Brain microvascular endothelial cell (primary cell): ENCODE data around the gene ULK2.
"Not testable (repeated sequence)": the region's sequence is repeated elsewhere in the genome, so short reads cannot be mapped to it uniquely, and the experiment has no call there.

Source experiments
- DNase-seq: peaks from one replicate; pipeline ENCODE4 v3.0.0-alpha.2; 2020
- H3K27ac ChIP-seq: fragments of 250-450 bp; sonication (Bioruptor Pico); 2 replicates; pipeline ENCODE4 v1.5.1; 2020; ENCODE audit warnings: mild to moderate bottlenecking, moderate library complexity
- H3K27me3 ChIP-seq: fragments of 250-450 bp; sonication (Bioruptor Pico); replicated peaks from 2 replicates; pipeline ENCODE4 v1.5.1; 2020; ENCODE audit warnings: mild to moderate bottlenecking
- H3K36me3 ChIP-seq: fragments of 250-450 bp; sonication (Bioruptor Pico); replicated peaks from 2 replicates; pipeline ENCODE4 v1.5.1; 2020; ENCODE audit warnings: mild to moderate bottlenecking
- H3K4me3 ChIP-seq: 2 replicates; pipeline ENCODE4 v1.5.1; 2011; ENCODE audit warnings: low read depth, mild to moderate bottlenecking, control low read depth, low read length, moderate library complexity
- in situ Hi-C: cut with HindIII; loops from 2 replicates; pipeline ENCODE4 v1.10.0; 2017; ENCODE audit warnings: low sequenced_read_pairs, low pct_ligation_motif_present
- TF ChIP-seq, protein P1 (sequence below): IDR thresholded peaks from 2 replicates; pipeline ENCODE4 v1.5.1; 2011; ENCODE audit warnings: low read depth, mild to moderate bottlenecking, moderate library complexity, low read length, control low read depth, inconsistent platforms; ENCODE audit errors: missing control alignments

Gene ULK2

DNA sequence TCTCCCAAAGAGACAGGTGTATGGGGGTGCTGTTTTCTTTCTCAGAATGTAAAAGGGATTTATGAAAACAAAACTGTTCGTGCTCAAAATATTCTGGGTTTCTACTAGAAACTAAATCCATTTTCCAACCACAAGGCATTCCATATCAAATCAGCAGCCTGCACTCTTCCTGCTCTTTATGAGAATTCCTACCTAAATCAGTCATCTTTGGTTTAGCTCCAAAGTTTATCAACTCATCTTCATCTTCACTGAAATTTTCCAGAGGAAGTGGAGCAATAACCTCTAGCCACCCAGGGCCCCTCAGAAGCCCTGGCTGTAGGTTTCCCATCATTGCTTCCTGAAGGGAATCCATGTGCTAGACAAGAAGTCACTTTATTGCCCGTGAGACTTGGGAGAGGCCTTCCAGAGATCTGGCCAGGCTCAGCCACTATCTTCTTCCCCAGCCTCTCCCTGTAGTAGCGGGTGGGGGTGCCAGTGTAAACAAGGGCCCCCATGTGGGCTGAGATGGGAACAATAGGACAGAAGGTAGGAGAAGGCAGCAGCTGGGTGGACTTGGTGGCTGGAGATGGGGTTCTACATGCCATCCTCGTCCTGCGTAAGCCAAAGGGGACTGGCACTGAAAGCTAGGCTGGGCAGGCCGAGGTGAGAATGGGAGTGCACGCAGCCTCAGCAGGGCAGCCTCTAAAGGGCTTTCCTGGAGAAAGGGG is 97.6 kb downstream of the ULK2 start:
- no peak for DNase-seq
- Histone ChIP-seq H3K27me3 (no peaks in the 10 kb centered on the region), H3K36me3 (no peaks in the 10 kb centered on the region), H3K4me3 (no peak overlapping the region), H3K27ac (no peak overlapping the region)
- in situ Hi-C loops, result loop anchor here (10.0 kb wide), 1 partner anchor 405 kb away; the partner anchor contains the start of gene B9D1
- TF ChIP-seq, protein P1, sequence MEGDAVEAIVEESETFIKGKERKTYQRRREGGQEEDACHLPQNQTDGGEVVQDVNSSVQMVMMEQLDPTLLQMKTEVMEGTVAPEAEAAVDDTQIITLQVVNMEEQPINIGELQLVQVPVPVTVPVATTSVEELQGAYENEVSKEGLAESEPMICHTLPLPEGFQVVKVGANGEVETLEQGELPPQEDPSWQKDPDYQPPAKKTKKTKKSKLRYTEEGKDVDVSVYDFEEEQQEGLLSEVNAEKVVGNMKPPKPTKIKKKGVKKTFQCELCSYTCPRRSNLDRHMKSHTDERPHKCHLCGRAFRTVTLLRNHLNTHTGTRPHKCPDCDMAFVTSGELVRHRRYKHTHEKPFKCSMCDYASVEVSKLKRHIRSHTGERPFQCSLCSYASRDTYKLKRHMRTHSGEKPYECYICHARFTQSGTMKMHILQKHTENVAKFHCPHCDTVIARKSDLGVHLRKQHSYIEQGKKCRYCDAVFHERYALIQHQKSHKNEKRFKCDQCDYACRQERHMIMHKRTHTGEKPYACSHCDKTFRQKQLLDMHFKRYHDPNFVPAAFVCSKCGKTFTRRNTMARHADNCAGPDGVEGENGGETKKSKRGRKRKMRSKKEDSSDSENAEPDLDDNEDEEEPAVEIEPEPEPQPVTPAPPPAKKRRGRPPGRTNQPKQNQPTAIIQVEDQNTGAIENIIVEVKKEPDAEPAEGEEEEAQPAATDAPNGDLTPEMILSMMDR, result no peak

DNA sequence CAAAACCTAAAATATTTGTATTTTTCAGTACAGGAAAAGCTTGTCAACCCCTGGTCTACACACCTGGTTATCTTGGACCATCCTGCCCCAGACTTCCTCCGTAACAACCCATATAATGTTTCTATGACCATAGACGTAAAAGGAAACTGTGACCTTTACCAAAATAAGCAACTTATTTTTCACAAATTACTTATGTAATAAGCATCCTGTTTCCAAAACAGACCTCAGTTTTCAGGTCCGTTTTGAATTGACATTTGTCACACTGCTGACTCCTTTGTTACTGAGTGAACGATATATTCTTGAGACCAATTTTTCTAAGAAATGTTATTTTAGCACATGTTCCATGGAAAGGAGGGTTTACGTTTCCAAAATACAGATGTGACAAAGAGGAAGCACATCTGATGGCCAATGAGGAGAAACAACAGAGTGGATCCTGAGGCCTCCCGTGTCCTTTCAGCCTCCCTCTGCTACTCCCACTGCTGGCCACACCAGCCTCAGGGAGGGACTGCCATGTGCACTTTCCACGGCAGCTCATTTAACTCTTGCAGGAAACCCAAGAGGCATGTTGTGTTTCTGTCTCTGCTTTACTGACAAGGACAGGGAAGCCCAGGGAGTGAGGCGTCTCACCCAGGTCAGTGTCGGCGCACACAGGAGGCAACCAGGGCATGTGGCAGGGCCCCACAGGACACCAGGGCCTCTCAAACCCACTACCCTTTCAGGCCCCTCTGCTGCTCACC is 99.5 kb downstream of the ULK2 start:
- Histone ChIP-seq H3K27me3 (no peaks in the 10 kb centered on the region), H3K27ac (no peak overlapping the region), H3K36me3 (no peaks in the 10 kb centered on the region), H3K4me3 (no peak overlapping the region)
- in situ Hi-C loops, result loop anchor here (10.0 kb wide), 1 partner anchor 403 kb away; the partner anchor contains the start of gene B9D1
- no peak for DNase-seq
- TF ChIP-seq, protein P1, result no peak

DNA sequence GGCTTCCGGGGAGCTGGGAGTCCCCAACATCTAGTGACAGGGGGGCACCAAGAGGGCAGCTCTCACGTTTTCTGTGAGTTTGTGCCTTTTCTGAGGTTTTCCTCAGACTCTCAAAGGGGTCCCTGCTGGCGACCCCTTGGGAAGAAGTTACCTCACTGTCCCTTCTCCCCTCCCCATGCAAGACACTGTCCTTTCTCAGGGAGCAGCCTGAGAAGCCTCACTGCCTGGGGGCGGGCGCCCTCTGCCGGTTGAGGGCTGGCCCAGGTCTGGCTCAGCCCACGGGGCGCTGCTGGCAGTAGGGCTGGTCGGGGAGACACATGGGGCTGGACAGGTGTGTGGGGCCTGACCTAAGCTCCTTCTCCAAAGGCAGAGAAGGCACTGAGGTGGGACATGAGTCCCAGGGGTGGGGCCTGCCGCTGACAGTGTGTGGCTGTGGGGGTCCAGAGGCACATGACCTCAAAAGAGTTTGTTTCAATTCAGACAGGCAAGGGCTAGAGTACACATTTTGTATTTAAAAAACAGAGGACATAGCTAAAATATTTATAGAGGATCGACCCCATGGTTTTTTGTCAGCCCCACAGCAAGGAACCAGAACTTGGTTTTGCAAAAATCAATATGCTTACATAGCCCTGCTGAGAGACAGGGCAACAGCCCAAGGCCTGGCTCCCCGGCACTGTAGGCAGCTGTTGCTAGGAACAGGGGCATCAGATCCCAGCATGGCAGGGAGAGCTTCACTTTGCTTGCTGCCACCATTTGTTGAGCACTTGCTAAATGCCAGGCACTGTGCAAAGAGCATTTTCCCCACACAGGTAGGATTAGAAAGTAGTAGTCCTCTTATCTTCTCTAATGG is 101.1 kb downstream of the ULK2 start:
- Histone ChIP-seq H3K27me3 (no peaks in the 10 kb centered on the region), H3K36me3 (no peaks in the 10 kb centered on the region), H3K4me3 (no peak overlapping the region), H3K27ac (no peak overlapping the region)
- DNase-seq, result peak; percentile 33
- TF ChIP-seq, protein P1, result peak; percentile 99
- in situ Hi-C loops, result loop anchor here (10.0 kb wide), 1 partner anchor 402 kb away; the partner anchor contains the start of gene B9D1

DNA sequence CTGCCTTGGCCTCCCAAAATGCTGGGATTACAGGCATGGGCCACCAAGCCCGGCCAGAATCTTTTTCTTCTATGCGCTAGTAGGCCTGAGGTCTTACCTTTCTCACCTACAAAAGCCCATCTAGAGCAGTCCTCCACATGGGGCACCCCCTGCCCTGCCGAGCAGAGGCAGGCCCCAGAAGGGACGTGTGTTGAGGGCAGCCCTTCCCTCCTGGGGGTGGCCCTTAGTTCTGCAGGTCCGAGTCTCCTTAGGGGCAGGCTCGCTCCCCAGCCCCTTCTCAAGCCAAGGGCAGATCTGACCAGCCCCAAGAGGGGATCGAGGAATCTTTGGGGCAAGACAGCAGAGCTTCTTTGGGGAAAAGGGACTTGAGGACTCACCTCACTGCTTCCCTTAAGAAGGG is 101.7 kb downstream of the ULK2 start:
- Histone ChIP-seq H3K27me3 (no peaks in the 10 kb centered on the region), H3K36me3 (no peaks in the 10 kb centered on the region), H3K4me3 (no peak overlapping the region), H3K27ac (no peak overlapping the region)
- no peak for DNase-seq
- in situ Hi-C loops, result loop anchor here (10.0 kb wide), 1 partner anchor 401 kb away; the partner anchor contains the start of gene B9D1
- TF ChIP-seq, protein P1, result no peak

DNA sequence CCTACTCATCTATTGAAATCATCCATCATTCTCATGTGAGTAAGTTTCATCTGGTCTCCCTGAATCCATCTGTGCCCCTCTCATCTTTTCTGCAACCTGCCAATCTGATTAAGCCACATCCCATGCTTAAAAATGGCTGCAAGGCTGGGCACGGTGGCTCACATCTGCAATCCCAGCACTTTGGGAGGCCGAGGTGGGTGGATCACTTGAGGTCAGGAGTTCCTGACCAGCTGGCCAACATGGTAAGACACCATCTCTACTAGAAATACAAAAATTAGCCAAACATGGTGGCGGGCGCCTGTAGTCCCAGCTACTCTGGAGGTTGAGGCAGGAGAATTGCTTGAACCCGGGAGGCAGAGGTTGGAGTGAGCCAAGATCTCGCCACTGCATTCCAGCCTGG is 103.7 kb downstream of the ULK2 start:
- H3K36me3 ChIP-seq, DNase-seq, H3K27me3 ChIP-seq, H3K4me3 ChIP-seq, H3K27ac ChIP-seq: not testable (repeated sequence)
- in situ Hi-C loops, result loop anchor here (10.0 kb wide), 1 partner anchor 399 kb away; the partner anchor contains the start of gene B9D1

DNA sequence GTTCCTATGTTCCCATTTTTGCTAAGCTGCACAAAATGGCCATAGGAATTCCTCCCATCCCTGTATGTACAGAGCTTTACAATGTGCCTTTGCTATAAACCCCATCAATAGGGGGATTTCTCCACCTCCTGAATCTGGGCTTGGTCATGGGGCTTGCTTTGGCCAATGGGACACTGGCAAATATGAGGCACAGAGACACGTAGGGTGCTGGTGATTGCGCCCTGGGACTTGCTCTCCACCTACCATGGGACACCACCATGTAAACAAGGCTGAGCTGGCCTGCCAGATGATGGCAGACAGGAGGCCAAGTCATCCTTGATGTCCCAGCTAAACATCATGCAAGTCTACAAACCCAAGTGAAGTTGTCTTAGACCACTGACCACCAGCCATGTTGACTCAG is 104.3 kb downstream of the ULK2 start:
- in situ Hi-C loops, result loop anchor here (10.0 kb wide), 1 partner anchor 399 kb away; the partner anchor contains the start of gene B9D1
- Histone ChIP-seq H3K4me3 (no peak overlapping the region), H3K27me3 (no peaks in the 10 kb centered on the region), H3K27ac (no peak overlapping the region), H3K36me3 (no peaks in the 10 kb centered on the region)
- DNase-seq, result no peak
- TF ChIP-seq, protein P1, result no peak
